ENCODE measurements around the gene PHRF1.

PHRF1 gene

DNA sequence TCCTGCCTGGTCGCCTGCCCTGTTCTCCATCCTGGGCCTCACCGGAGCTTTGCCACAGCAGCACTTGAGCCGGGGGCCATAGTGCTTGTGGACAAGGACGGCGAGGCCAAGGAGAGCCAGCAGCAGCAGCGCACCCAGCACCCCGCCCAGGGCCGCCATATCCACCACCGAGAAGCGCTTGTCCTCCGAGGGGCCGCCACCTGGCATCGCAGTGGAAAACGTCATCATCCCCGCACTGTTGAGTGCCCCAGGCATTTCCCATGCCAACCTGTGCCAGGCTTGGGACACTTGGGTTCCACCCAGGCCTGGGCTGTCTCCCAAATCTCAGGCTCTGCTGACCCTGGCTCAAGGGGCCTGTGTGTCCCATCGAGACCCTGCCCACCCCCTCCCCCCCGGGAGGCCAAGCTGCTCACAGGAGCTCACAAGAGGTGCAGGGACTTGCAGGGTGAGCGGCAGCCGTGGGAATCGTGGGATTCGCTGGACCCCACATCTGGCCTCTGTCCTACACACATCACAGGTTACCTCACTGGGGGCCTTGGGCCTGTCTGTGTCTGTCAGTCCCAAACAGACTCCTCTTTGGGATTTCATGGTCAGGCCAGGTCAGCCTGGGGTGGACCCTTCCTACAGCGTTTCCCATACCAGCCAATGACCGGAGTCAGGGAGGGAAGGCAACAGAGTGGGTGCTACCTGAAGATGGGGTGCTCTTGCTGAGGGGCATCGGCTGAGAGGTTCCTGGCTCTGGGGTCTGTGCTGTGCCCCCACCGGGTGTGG lies 41.8 kb downstream of the PHRF1 start:
- Histone ChIP-seq H3K27me3 (ENCODE audit: control insufficient read depth, insufficient read depth, low read length) (no peaks in the 10 kb centered on the region), H3K4me3 (ENCODE audit: low read length) (no peak overlapping the region), H3K4me1 (ENCODE audit: control insufficient read depth, insufficient read depth, low read length) (peaks cover 16% of the 10 kb centered on the region), H3K9ac (ENCODE audit: low read depth, low read length) (no peak overlapping the region), H3K4me2 (ENCODE audit: low read length) (no peak overlapping the region), H3K9me3 (replicated peaks; ENCODE audit: low read length) (no peaks in the 10 kb centered on the region), H3K36me3 (ENCODE audit: insufficient read depth, low read length) (peaks cover 14% of the 10 kb centered on the region)

- Histone ChIP-seq H3K4me3 (ENCODE audit: low read length) (no peak overlapping the region), H3K27me3 (ENCODE audit: control insufficient read depth, insufficient read depth, low read length) (no peaks in the 10 kb centered on the region), H3K4me2 (ENCODE audit: low read length) (no peak overlapping the region), H3K36me3 (ENCODE audit: insufficient read depth, low read length) (peaks cover 11% of the 10 kb centered on the region), H3K9me3 (replicated peaks; ENCODE audit: low read length) (no peaks in the 10 kb centered on the region), H3K9ac (ENCODE audit: low read depth, low read length) (no peak overlapping the region), H3K4me1 (ENCODE audit: control insufficient read depth, insufficient read depth, low read length) (peaks cover 16% of the 10 kb centered on the region)
Observed at GRCh38 chr11:618856-619627, 42.8 kb downstream of the PHRF1 start.

GRCh38 chr11:619628-620050 lies 43.4 kb downstream of the PHRF1 start:
- no peak overlapping the region for H3K9ac ChIP-seq (ENCODE audit: low read depth, low read length)
- H3K36me3 ChIP-seq (ENCODE audit: insufficient read depth, low read length) = peaks cover 11% of the 10 kb centered on the region
- no peak overlapping the region for H3K4me3 ChIP-seq (ENCODE audit: low read length)

GRCh38 chr11:620201-620600 lies 43.9 kb downstream of the PHRF1 start:
- no peak overlapping the region for H3K9ac ChIP-seq (ENCODE audit: low read depth, low read length)
- no peaks in the 10 kb centered on the region for H3K9me3 ChIP-seq (replicated peaks; ENCODE audit: low read length)
- peaks cover 11% of the 10 kb centered on the region for H3K36me3 ChIP-seq (ENCODE audit: insufficient read depth, low read length)
- H3K4me3 ChIP-seq (ENCODE audit: low read length) = no peak overlapping the region
- H3K4me2 ChIP-seq (ENCODE audit: low read length) = no peak overlapping the region
- no peaks in the 10 kb centered on the region for H3K27me3 ChIP-seq (ENCODE audit: control insufficient read depth, insufficient read depth, low read length)
- peaks cover 7% of the 10 kb centered on the region for H3K4me1 ChIP-seq (ENCODE audit: control insufficient read depth, insufficient read depth, low read length)

More at GRCh38 chr11:619628-620050, 43.4 kb downstream of the PHRF1 start:
- no peaks in the 10 kb centered on the region for H3K9me3 ChIP-seq (replicated peaks; ENCODE audit: low read length)
- H3K4me2 ChIP-seq (ENCODE audit: low read length) = no peak overlapping the region
- peaks cover 13% of the 10 kb centered on the region for H3K4me1 ChIP-seq (ENCODE audit: control insufficient read depth, insufficient read depth, low read length)
- no peaks in the 10 kb centered on the region for H3K27me3 ChIP-seq (ENCODE audit: control insufficient read depth, insufficient read depth, low read length)

DNA sequence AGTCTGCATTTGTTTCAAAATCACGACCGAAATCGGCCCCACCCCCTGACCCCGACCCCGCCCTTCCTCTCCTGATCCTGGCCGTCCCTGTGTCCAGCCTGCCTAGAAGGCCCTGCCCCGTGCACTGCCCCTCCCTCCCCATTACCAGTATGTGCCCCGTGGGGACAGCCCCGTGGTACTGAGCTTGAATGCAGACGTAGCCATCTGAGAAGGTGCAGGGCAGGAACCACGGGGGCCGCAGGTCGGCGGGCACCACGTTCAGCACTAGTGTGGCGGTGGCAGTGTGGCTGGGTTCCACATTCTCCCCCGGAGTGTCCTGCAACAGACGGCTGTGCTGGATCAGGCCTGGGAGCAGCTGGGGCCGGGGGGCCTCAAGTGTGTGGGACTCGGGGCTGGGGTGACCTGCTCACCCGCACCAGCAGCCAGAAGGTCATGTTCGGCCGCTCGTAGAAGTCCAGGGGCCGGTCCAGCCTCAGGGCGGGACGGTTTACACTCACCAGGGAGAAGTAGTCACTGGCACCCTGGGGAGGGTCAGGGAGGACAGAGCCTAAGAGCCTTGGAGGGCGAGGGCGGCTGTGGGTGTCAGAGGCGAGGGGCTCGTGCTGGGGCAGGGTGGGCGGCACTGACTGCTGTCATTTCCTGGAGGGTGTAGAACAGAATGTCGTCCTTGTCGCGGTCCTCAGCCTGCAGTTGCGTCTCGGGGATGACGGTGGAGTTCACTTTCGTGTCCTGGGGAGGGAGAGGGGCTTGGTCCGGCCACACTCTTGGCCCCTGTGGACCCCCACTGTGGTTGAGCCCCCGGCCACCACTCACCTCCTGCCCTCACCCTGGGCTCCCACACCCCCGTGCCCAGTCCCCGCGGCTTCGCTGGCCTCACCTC lies 44.9 kb downstream of the PHRF1 start:
- H3K27me3 ChIP-seq (ENCODE audit: control insufficient read depth, insufficient read depth, low read length) = no peaks in the 10 kb centered on the region
- peaks cover 11% of the 10 kb centered on the region for H3K36me3 ChIP-seq (ENCODE audit: insufficient read depth, low read length)
- no peaks in the 10 kb centered on the region for H3K9me3 ChIP-seq (replicated peaks; ENCODE audit: low read length)
- H3K9ac ChIP-seq (ENCODE audit: low read depth, low read length) = no peak overlapping the region
- H3K4me2 ChIP-seq (ENCODE audit: low read length) = no peak overlapping the region
- H3K4me3 ChIP-seq (ENCODE audit: low read length) = no peak overlapping the region
- peaks cover under 1% of the 10 kb centered on the region for H3K4me1 ChIP-seq (ENCODE audit: control insufficient read depth, insufficient read depth, low read length)

DNA sequence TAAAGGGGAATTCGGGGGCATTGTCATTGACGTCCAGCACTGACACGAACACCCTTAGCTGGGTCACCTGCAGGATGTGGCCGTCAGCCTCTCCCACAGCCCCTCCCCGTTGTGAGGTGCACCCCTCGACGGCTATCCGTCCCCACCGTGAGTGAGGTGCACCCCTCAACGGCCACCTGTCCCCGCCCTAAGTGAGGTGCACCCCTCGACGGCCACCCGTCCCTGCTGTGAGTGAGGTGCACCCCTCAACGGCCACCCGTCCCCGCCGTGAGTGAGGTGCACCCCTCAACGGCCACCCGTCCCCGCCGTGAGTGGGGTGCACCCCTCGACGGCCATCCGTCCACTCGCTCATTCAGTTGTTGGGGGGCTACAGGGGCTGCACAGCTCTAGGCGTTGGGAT lies 45.6 kb downstream of the PHRF1 start:
- Histone ChIP-seq H3K27me3 (ENCODE audit: control insufficient read depth, insufficient read depth, low read length) (no peaks in the 10 kb centered on the region), H3K36me3 (ENCODE audit: insufficient read depth, low read length) (peaks cover 11% of the 10 kb centered on the region), H3K9me3 (replicated peaks; ENCODE audit: low read length) (no peaks in the 10 kb centered on the region), H3K4me1 (ENCODE audit: control insufficient read depth, insufficient read depth, low read length) (no peaks in the 10 kb centered on the region), H3K9ac (ENCODE audit: low read depth, low read length) (no peak overlapping the region), H3K4me3 (ENCODE audit: low read length) (no peak overlapping the region), H3K4me2 (ENCODE audit: low read length) (no peak overlapping the region)

- H3K9me3 ChIP-seq (replicated peaks; ENCODE audit: low read length) = no peaks in the 10 kb centered on the region
- no peak overlapping the region for H3K4me3 ChIP-seq (ENCODE audit: low read length)
- H3K4me1 ChIP-seq (ENCODE audit: control insufficient read depth, insufficient read depth, low read length) = peaks cover 4% of the 10 kb centered on the region
- no peak overlapping the region for H3K9ac ChIP-seq (ENCODE audit: low read depth, low read length)
- H3K4me2 ChIP-seq (ENCODE audit: low read length) = no peak overlapping the region
- peaks cover 6% of the 10 kb centered on the region for H3K36me3 ChIP-seq (ENCODE audit: insufficient read depth, low read length)
- no peaks in the 10 kb centered on the region for H3K27me3 ChIP-seq (ENCODE audit: control insufficient read depth, insufficient read depth, low read length)
Observed at GRCh38 chr11:623349-623869, 47.1 kb downstream of the PHRF1 start.

GRCh38 chr11:623999-624704 lies 47.9 kb downstream of the PHRF1 start:
- peaks cover 4% of the 10 kb centered on the region for H3K36me3 ChIP-seq (ENCODE audit: insufficient read depth, low read length)
- H3K4me3 ChIP-seq (ENCODE audit: low read length) = no peak overlapping the region
- peaks cover 6% of the 10 kb centered on the region for H3K4me1 ChIP-seq (ENCODE audit: control insufficient read depth, insufficient read depth, low read length)
- no peak overlapping the region for H3K4me2 ChIP-seq (ENCODE audit: low read length)
- H3K27me3 ChIP-seq (ENCODE audit: control insufficient read depth, insufficient read depth, low read length) = no peaks in the 10 kb centered on the region
- no peak overlapping the region for H3K9ac ChIP-seq (ENCODE audit: low read depth, low read length)
- no peaks in the 10 kb centered on the region for H3K9me3 ChIP-seq (replicated peaks; ENCODE audit: low read length)

DNA sequence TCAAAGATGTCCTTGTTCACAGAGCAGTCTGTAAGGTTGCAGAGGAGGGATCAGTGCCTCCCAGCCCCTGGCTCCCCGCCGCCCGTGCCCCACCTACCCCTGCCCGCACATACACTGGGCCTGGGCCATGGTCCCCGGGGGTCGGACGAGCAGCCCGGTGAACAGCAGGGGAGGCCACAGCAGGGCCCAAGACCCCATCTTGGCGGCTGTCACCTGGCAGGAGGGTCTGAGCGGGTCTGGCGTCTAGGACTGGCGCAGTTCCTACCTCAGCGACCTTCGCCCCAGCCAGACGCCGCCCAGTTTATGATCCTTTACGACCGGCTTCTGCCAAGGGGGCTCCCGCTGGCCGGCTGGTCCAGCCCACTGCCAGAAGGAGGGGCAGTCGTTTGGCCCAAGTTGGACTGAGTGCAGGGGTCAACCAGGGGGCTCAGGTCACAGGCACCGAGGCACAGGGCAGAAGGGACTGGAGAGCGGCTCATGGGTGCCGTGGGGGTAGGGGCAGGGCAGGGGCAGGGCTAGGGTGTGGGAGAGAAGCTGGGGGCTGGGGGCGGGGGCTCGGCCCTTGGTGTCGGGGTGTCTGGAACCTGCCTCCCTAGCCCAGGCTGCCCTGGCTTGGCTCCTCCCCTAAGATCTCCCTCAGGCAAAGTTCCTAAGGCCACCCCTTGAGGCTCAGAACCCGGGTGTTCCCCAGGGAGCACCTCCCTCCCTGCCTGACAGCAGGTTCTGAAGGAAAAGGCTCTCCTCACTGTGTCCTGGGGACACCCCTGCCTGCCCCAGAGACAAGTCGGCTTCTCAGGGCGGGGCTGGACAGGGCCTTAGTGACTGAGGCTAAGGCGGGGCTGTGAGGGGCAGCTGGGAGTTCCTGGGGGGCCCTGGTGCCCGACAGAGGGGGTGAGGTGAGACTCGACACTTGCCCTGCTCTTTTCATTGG lies 48.7 kb downstream of the PHRF1 start, which contains the start of gene CDHR5:
Gene CDHR5 (minus strand): TSS at position 251 of the 931 bp plus-strand sequence. CDS start 53 bp downstream, at position 198.
- Histone ChIP-seq H3K36me3 (ENCODE audit: insufficient read depth, low read length) (no peaks in the 10 kb centered on the region), H3K9me3 (replicated peaks; ENCODE audit: low read length) (no peaks in the 10 kb centered on the region), H3K4me1 (ENCODE audit: control insufficient read depth, insufficient read depth, low read length) (peaks cover 10% of the 10 kb centered on the region), H3K9ac (ENCODE audit: low read depth, low read length) (no peak within 1 kb of the TSS), H3K27me3 (ENCODE audit: control insufficient read depth, insufficient read depth, low read length) (no peaks in the 10 kb centered on the region), H3K4me2 (ENCODE audit: low read length) (no peak within 1 kb of the TSS), H3K4me3 (ENCODE audit: low read length) (no peak within 1 kb of the TSS)
